ENCODE results near the gene RHOD.

Gene RHOD, protein sequence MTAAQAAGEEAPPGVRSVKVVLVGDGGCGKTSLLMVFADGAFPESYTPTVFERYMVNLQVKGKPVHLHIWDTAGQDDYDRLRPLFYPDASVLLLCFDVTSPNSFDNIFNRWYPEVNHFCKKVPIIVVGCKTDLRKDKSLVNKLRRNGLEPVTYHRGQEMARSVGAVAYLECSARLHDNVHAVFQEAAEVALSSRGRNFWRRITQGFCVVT

DNA sequence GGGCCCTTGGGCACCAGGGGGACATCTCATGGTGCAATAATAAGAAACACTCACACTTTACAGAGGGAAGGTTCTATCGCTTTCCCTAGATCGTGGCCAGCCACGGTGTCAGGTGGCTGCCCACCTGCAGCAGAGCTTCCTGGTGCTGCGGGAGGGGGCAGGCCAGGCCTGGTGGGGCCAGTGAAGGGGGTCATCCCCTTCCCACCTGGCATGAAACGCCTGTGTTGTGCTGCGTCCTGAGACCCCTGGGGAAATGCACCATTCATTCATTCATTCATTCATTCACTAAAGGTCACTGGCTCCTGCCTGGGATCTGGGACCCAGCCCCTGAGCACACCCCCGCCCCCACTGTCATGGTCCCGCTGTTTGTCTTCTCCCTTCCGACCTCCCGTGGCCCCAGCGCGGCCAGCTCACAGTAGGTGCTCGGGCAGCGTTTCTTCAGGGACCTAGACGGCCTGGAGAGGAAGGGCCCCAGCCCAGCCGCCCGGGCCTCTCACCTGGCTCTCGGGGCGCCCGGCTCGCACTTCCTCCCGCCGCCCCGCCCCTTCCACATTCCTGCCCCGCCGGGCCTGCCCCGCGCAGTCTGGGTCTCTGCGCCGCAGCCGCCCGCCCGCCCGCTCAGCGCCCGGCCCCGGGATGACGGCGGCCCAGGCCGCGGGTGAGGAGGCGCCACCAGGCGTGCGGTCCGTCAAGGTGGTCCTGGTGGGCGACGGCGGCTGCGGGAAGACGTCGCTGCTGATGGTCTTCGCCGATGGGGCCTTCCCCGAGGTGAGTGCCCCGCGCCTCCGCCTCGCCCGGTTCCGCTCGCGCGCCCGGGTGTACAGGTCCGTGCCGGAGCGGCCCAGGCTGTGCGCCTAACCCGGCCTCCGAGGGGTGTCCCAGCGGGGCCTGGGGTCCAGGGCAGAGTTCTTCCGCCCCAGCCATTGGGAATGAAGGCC, at the start of gene RHOD:
Gene RHOD, plus strand, starts transcription at position 581 of the 938 bp plus-strand sequence. Its CDS starts 56 bp downstream, at position 637.
- DNase-seq, result no peak

DNA sequence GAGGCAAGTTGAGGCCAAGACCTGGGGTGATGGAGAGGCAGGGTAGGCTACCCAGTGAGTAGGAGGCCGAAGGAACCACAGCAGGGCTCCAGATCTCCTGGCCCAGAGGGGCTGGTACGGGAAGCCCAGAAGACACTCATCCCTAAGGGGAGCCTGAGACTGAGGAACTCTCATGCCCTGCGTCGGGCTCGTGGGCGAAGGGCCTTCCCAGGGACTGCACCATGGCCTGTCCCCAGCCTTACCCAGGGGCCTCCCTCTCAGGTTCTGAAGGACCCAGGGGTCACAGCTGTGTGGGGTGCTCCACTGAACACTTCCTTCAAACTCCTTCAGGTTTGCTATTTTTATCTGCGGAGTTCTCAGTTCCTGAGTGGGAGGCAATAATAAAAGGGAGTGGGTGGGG, 49.5 kb upstream of the RHOD start:
- no peak for DNase-seq

DNA sequence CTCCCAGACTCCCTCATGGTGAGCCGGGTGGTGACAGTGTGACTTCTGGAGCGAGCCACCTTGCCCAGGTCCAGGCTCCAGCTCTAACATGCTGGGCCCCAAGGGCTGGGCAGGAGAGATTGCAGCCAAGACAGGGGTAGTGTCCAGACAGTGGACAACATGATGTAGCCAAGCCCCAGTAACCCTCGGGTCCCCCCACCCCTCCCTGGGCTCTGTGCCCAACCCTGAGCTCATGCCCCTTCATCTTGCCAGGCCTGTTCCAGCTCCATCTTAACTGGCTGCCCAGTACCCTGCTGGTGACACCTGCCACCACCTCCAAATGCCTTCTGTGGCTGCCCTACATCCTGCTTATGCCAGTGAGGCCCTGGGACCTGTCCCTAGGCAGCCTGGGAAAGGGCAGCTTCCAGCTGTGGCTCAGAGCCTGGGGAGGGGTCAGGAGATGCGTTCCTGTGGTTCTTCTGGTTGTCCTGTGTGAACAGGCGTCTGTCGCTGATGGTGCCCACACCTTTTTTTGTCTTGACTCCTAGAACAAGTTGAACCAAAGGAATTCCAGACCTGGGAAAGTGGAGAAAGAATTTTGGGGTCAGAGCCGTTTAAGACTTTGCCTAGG, 46.2 kb upstream of the RHOD start:
- no peak for DNase-seq

DNA sequence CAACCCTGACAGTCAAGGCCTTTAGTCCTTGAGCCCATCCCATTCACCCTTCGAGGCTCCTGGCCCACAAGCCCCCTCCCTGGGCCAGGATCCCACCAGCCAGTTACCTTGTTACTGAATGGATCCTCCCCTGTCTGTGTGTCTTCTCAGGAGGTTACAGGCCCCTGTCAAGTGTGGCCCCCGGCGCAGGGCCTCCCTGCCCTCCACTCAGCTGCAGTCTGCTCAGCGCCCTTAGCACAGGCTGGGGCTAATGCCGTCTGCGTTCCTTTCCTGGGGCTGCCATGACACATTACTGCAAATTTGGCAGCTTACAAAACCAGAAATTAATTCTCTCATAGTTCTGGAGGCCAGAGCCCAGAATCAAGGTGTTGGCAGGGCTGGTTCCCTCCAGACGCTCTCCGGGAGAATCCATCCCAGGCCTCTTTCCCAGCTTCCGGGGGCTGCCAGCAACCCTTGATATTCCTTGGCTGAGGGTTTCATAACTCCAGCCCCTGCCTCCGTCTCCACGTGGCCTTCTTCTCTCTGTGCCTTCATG, 43.1 kb upstream of the RHOD start:
- DNase-seq, result no peak

DNA sequence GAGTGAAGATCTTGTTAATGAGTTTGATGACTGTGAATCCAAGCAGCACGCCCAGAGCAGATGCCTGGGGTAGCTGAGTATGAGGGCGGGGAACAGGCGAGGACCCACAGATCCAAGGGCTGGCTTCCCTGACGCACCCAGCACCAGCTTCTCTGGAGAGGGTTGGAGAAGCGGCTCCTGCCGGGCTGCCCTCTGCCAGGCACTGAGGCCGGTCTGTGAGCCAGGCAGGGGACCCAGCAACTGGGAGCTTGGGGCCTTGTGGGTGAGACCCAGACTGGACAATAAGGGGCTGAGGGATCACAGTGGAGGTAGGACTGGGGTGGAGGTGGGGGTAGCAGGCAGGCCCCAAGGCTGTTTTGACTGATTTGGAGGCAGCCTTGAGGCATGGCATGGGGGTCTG, 42.3 kb upstream of the RHOD start:
- DNase-seq, result no peak

DNA sequence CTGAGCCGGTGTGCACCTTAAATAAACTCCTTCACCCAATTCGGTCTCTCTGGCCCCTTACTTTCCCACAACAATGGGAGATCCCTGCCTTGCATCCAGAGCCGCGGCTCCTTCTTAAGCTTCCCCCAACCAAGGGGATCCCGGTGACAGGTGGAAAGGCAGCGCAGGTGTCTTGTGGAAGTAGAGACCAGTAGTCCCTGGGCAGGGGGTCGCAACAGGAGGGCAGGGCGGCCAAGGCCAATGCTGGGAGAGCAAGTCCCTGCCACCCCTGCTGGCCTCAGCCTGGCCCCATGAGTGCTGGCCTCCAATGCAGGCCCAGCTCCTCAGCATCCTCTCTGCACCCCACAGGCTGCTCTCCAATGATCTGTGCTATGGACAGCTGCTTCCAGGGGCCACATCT, 41.6 kb upstream of the RHOD start:
- no peak for DNase-seq

DNA sequence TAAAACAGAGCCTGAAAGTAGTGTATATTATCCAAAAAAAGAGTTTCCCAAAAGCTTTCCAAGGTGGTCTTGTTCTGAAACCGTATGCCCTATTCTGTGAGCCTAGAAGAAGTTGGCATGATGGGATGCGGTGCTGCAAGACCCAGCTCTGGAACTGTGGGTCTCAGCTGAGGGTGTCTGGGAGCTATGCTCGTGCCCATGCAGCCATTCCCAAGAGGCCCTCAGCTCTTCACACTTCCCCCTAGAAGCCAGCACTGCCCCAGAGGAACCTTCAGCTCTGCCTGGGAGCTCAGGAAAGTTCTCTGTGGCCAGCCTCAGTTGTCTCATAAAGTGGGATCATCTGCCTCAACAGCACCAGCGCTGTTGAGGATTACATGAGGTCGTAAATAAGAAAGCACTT, 40.1 kb upstream of the RHOD start:
- DNase-seq, result no peak

DNA sequence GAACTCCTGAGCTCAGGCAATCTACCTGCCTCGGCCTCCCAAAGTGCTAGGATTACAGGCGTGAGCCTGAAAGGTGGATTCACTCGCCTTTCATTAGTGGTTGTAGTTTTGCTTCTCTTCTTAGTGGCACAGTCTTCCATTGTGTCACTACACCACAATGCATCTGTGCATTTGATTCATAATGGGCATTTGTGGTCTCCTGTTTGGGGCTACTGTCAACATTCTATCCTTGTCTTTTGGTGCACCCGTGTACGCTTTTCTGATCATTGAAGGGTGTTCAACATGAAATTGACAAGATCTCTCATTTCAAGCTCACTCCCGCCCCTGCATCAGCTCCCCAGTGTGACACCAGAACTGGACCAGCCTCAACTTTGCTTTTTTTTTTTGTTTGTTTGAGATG, 35.7 kb upstream of the RHOD start:
- no peak for DNase-seq

DNA sequence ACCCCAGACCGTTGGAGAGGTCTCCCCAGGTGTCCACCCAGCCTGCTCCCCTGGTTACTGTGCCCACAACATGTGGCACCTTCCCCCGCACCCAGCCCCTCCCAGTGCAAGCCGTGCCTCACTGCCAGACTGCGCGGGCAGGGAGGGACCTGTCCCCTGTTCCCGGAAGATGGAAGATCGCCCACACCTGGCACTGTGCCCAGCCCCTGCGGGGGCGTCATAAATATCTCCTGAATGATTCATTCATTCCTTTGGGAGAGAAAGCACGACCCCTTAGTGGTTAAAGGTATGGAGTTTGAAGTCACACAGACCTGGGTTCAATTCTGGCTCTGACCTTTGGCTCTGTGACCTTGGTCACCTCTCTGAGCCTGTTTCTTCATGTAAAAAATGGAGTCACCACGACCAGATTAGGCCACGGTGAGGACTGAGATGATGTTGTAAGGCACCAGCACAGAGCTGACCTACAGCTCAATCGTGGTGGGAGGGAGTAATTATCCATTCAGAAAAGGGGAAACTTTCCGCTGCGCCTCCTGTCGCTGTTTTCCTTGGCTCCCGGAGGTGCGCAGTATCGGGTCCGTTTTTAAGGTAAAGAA, 34.2 kb upstream of the RHOD start:
- DNase-seq, result no peak

DNA sequence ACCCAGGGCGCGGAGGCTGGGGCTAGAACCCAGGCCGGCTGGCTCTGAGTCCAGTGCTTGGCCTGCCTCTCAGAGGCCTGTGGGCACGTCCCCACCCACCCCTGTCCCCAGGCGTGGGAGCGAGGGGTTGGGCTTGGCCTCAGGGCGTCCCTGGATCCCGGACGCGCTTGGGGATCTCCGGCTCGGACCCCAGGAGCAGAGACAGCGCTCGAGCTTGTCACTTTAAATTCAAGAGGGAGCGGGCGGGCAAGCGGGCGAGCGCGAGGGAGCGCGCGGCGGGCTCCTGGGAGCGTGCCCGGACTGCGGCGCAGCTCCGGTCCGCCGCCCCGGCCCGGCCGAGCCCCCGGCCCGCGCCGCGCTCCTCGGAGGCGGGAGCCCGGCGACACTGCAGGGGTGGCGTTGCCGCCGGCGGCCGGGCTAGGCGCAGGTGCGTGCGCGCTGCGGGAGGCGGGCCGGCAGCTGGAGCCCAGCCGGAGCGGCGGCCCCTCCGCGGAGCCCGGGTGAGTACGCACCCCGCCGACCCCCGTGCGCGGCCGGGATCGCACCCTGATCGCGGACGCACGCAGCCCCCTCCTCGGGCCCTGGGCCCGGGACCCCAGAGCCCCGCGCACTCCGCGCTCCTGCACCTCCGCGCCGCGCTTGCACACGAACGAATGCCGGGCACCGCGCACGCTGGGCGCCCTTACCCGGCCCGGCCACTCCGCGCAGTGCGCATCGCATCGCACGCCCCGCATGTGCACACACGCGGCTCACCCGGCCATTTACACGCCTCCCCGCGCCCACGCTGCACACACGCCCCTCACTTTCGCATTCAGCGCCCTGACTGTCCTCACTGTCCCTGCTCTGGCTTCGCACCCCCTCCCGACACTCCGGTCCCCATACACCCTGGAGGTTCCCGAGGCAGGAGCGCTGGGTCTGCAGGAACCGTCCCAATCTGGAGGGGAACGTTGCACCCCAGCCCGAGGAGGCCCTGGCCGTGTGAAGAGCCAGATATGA, 33.4 kb upstream of the RHOD start, which contains the start of gene SYT12:
Gene SYT12, plus strand, starts transcription at position 174 of the 996 bp plus-strand sequence. CDS start 7,011 bp downstream, outside the sequence.
- DNase-seq, result no peak

DNA sequence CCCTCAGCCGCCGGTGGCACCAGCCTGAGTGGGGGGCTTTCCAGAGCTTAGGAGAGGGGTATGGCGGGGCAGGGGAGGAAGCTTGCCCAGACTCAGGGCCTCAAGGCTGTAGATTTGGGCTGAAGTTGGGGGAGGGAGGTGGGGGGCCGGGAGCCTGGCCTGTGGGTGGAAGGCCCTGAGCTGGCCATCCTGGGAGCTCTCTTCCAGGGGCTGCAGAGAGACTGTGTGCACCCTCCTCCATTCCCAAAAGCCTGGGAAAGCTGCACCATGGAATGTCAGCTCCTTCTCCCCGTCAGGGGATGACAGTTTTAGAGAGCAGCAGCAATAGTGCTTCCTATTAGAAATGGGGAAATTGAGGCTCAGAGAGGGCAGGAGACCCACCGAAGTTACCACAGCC, 32.7 kb upstream of the RHOD start:
- DNase-seq, result no peak

DNA sequence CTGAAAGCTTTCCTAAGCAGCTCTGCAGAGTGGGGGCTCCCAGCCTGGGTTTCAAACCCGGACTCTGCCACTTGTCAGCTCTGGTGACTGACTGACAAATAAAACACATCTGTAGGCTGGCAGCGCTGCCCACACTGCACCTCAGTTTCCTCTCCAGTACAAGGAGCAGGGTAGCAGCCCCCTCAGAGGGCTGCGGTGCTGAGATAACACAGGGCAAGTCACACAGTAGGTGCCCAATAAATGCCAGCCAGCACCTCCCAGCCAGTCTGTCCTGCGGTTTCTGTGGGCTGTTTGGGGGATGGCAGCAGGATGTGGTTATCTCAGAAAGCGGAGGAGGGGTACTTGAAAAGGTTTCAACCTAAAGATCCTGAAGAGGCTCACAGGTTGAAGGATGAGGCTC, 32.2 kb upstream of the RHOD start:
- peak; percentile 54 for DNase-seq

DNA sequence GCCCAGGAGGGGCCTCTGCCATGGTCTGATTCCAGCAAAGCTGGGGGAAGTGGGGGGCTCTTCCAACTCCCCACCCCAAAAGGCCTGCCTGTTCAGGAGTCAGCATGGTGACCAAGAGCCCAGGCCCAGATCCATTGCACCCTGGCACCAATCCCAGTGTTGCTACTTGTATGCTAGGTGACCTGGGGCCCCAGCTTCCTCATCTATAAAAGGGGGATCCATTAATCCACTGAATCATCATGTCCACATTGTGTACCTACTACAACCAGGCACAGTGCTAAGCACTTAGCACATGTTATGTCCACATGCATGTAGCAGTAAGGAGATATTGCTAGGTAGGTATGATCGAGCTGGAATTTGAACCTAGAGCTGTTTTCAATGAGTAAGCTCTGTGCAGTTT, 31.7 kb upstream of the RHOD start:
- DNase-seq, result no peak

DNA sequence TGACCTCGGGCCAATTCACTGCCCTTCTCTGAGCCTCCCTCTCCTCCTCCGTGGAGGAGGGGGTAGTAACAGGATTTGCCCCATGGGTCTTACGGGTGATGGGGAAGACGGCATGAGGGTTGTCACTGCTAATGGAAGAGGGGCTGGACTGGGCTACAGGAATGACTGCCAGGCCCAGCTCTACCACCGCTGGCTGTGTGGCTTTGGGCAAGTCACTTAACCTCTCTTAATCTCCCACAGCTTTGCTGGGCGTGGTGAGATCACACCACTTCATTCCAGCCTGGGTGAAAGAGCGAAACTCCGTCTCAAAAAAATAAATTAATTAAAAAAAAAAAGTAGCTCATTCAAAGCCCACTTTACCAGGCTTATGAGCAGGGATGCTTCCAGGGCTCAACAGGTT, 30.9 kb upstream of the RHOD start:
- DNase-seq, result no peak

DNA sequence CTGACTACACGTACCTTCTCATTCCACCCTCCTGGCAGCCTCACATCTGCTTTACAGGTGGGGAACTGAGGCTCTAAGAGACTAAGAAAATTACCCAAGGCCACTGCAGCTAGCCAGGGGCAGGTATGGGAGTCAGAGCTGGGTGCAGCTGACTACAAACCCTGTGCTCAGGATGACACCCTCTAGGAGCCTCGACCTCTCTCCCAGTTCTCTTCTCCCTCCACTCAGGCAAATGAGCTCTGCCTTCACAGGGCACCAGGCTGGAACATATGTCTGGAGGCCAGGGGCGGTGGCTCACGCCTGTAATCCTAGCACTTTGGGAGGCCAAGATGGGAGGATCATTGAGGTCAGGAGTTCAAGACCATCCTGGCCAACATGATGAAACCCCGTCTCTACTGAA, 29.7 kb upstream of the RHOD start:
- DNase-seq, result no peak

DNA sequence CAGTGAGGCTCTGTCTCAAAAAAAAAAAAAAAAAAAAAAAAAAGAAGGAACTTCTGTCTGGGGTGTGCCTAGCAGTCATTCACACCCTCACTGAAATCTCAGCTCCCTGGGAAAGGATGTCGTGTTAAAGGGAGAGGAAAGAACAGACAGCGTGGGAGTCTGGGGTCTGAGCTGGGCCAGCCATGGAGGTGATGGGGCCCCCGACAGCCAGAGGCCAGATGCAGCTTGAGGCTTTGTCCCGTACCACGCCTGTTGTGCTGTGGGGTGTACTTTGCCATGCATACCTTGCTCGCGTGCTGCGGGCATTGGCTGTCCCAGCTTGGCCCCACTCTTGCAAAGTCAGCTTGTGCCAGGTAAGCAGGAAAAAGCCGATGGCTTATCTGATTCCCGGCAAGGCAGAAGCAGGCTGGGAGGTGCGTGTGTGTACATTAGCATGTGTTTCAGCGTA, 29.1 kb upstream of the RHOD start:
- DNase-seq, result no peak

DNA sequence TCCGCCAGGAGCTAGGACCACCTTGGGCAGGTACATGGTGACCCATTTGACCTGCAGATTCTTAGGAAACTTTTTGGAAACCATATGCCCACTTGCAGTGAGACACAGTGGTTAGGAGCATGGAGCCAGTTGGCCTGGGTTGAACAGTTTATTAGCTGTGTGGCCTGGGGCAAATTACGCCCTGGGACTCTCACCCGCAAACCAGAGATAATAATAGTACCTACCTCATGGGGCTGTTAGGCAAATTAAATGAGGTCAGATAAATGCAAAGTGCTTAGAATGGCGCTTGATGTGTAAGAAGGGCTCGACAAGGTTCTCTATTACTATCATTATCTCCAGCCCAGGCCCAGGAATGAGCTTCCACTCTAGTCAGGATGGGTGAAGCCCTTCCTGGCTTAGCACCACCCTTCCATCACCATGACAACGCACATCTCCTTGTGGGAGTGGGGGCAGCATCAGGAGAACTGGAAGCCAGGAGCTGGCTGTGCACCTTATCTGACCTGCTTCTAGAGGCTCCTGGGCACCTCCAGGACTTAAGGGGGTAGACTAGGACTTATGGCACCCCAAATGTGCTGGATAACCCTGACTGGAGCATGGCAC, 28.6 kb upstream of the RHOD start:
- no peak for DNase-seq

DNA sequence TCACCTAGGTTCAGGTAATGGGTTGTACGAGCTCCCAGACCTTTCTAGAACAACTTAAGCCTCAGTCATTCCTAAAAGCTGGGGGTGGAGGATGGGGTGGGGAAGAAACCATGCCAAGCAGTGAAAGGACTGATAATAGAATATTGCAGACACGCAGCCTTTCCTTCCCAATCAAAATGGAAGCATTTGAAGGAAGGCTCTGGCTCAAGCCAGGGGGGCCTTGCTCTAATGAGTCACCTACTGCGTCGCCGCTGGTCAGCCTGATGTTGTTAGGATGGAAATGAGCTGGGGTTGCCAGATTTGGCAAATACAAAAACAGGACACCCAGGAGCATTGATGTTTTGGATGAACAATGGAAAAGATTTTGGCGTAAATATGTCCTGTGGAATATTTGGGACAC, 27.5 kb upstream of the RHOD start:
- DNase-seq, result no peak

DNA sequence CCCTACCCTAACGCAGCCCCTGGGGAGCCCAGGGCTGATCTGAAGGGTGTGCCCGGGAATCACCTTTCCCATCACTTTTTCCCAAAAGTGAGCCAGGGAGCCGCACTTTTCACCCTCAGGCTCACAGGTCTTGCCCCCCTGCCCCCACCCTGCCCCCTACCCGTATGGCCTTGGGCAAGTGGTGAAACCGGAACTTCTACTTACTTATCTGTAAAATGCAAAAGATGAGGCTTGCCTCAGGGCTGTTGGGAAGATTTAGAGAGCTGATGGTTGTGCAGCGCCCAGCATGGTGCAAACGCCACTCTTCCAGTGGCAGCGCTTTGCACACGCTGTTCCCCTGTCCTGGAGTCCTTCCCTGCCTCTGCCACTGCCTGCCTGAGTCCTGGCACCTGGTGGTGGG, 25.7 kb upstream of the RHOD start:
- no peak for DNase-seq

DNA sequence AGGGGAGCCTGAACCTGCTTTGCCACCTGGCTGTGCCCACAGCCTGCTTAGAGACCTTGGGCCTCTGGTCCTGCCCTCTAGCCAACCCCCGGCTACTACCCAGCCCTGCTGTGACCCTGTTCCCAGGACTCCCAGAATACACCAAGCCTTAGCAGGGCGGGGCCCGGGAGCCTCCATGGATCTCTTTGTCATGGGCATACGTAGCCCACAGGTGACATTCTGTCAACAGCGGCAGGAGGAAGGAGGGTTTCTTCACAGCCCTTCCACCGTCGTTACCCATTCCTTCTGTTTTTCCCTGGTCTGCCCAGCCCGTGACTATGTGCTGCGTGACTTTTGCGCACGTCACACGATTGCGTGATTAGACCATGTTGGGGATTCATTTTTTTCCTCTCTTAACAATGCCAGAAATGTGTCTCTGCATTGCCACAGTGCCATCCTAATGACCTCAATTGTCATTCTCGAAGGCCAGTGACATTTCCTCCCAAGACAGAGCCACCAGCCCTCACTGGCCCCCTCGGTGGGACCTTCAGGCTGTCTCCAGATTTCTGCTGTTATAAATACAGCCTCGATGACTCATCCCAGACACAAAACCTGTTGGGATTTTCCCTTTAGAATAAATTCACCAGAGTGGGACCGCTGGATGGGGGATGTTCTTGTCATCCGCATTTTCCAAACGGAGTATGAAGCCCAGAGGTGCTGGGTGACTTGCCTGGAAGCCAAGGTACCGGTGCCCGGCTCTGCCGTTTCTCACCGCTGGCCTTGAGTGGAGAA, 24.7 kb upstream of the RHOD start:
- DNase-seq, result no peak

All from CD4-positive, alpha-beta T cell treated with Interleukin-15 for 1 hour (primary cell).